A172 (cell line): ENCODE measurements around the gene KDM7A. TPM values are rescaled to one million over a fixed set of nuclear protein-coding genes. Genes with fewer than 3 reads are reported as not detected.

Experiments
- DNase-seq: peaks from one replicate; pipeline ENCODE4 v3.0.0-alpha.2; 2015; ENCODE audit warnings: low spot score
- total RNA-seq: library from RNA; depleted of rRNA; stranded (reverse); fragments of >200 nt; shearing (Covaris generic); gene quantifications from 2 replicates; pipeline ENCODE4 v1.2.3, GENCODE V29; 2014

The KDM7A gene
- total RNA-seq, 1 experiment from 2014 or later, result 0.47 TPM

- no peak for DNase-seq
These were observed 120.2 kb downstream of the KDM7A start for GRCh38 chr7:140056431-140057142.

GRCh38 chr7:140055833-140056232 lies 121.0 kb downstream of the KDM7A start:
- DNase-seq, result no peak

GRCh38 chr7:140054751-140055150 lies 122.0 kb downstream of the KDM7A start:
- DNase-seq, result no peak

GRCh38 chr7:140053812-140054539 lies 122.8 kb downstream of the KDM7A start:
- no peak for DNase-seq

- DNase-seq, result no peak
These were observed 125.0 kb downstream of the KDM7A start for GRCh38 chr7:140051820-140052219.

- DNase-seq, result no peak
These were observed 126.7 kb downstream of the KDM7A start for GRCh38 chr7:140050100-140050499.

GRCh38 chr7:140049339-140050024 lies 127.3 kb downstream of the KDM7A start:
- peak; percentile 54 for DNase-seq

- DNase-seq, result no peak
These were observed 127.8 kb downstream of the KDM7A start for GRCh38 chr7:140048989-140049338.

- DNase-seq, result no peak
These were observed 128.6 kb downstream of the KDM7A start for GRCh38 chr7:140048138-140048537.

- DNase-seq, result no peak
These were observed 129.6 kb downstream of the KDM7A start for GRCh38 chr7:140047197-140047596.

- no peak for DNase-seq
These were observed 131.1 kb downstream of the KDM7A start for GRCh38 chr7:140045697-140046096.

- DNase-seq, result no peak
These were observed 132.5 kb downstream of the KDM7A start for GRCh38 chr7:140044251-140044650.

GRCh38 chr7:140042386-140042670 lies 134.5 kb downstream of the KDM7A start:
- DNase-seq, result no peak

- DNase-seq, result no peak
These were observed 135.0 kb downstream of the KDM7A start for GRCh38 chr7:140041659-140042385.

GRCh38 chr7:140039896-140040295 lies 136.9 kb downstream of the KDM7A start:
- DNase-seq, result no peak

GRCh38 chr7:140039066-140039465 lies 137.7 kb downstream of the KDM7A start:
- DNase-seq, result peak; percentile 19

- no peak for DNase-seq
These were observed 140.4 kb downstream of the KDM7A start for GRCh38 chr7:140036224-140036962.

GRCh38 chr7:140035400-140036223 lies 141.2 kb downstream of the KDM7A start:
- peak; percentile 62 for DNase-seq
